WI38 (cell line): Measurements from ENCODE around the gene HSCB.
"Not testable (repeated sequence)": the region's sequence is repeated elsewhere in the genome, so short reads cannot be mapped to it uniquely, and the experiment has no call there.

Experiments used
- H3K4me3 ChIP-seq: 2 replicates; pipeline ENCODE4 v1.5.1; 2011; ENCODE audit warnings: low read depth, mild to moderate bottlenecking, control low read depth, low read length
- TF ChIP-seq, protein P1 (sequence below): IDR thresholded peaks from 2 replicates; pipeline ENCODE4 v1.5.1; 2012; ENCODE audit warnings: low read depth, mild to moderate bottlenecking, control low read depth, low read length

Gene HSCB

GRCh38 chr22:28741785-28742561, at the start of gene HSCB, which contains the start of gene CHEK2:
HSCB (plus strand) TSS chr22:28742039; CDS start chr22:28742096, 57 bp downstream.
CHEK2 (minus strand) TSS chr22:28741820; CDS start chr22:28734721, 7,099 bp downstream.
- TF ChIP-seq, protein P1, sequence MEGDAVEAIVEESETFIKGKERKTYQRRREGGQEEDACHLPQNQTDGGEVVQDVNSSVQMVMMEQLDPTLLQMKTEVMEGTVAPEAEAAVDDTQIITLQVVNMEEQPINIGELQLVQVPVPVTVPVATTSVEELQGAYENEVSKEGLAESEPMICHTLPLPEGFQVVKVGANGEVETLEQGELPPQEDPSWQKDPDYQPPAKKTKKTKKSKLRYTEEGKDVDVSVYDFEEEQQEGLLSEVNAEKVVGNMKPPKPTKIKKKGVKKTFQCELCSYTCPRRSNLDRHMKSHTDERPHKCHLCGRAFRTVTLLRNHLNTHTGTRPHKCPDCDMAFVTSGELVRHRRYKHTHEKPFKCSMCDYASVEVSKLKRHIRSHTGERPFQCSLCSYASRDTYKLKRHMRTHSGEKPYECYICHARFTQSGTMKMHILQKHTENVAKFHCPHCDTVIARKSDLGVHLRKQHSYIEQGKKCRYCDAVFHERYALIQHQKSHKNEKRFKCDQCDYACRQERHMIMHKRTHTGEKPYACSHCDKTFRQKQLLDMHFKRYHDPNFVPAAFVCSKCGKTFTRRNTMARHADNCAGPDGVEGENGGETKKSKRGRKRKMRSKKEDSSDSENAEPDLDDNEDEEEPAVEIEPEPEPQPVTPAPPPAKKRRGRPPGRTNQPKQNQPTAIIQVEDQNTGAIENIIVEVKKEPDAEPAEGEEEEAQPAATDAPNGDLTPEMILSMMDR, result no peak
- peak within 1 kb of the TSS; percentile 91 for H3K4me3 ChIP-seq

- not testable (repeated sequence) for H3K4me3 ChIP-seq
These were observed 48.6 kb upstream of the HSCB start for GRCh38 chr22:28693041-28693760.

DNA sequence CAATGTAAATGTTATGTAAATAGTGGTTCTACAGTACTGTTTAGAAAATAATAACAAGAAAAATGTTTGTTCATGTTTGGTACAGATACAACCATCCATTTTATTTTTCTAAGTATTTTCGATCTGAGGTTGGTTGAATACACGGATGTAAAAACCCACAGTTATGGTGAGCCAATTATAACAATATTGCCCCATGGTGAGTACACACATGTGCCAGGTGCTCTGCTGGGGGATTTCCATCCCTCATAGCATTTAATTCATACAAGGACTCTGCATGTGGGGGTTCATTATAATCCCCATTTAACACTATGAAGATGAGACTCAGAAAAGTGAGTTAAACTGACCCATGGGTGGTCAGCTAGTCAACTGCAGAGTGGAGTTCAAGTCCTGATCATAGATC, 38.9 kb upstream of the HSCB start:
- TF ChIP-seq, protein P1, result no peak
- no peak overlapping the region for H3K4me3 ChIP-seq

DNA sequence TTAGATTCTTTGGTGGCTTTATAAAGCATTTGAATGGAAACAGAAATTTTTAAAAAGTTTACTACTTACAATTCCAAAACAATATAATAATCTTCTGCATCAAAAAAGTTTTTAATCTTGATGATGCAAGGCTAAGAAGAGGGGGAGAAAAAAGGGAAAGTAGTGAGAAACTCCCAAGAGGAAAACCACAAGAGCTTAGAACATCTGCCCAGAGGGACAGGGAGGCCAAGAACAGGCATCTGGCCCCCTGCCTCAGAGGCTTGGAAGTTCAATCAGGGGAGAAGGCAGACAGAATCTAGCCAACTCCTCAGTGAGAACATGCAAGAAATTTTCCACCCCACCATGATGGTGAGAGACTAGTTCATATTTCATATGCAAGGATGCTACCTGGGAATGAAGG, 38.4 kb upstream of the HSCB start:
- no peak overlapping the region for H3K4me3 ChIP-seq
- TF ChIP-seq, protein P1, result no peak

DNA sequence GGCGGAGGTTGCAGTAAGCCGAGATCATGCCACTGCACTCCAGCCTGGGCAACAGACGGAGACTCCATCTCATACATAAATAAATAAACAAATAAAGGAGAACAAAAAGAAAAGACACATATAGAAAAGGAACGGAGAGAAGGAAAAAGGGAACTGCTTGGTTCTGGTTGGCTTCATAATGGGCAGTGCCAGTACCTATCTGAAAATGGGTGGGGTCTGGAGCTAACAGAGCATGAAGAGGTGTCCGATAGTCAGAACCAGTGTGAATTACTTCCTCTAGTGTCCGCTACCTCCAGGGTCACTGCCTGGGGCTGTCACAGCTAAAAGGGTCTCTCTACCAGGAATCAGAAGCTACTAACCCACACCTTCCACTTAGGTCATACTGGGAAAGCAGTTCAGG, 35.0 kb upstream of the HSCB start:
- no peak overlapping the region for H3K4me3 ChIP-seq
- TF ChIP-seq, protein P1, result no peak

DNA sequence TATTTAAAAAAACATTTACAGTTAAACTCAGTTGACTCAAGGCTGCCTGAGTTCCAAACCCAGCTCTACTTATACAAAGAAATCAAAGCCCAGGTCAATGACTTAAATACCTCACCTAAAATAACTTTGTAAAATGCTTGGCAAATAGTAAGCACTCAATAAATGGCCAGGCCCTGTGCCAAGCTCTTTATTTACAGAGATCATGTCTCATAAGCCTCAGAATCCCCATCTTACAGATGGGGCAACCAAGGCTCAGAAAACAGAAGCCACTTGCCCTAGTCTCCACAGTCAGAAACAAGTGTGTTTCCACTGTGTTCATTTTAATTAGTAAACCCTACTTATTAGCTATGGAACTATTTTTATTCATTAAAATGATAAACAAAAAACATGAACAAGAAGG, 31.7 kb upstream of the HSCB start:
- TF ChIP-seq, protein P1, result no peak

GRCh38 chr22:28710576-28711191, 31.2 kb upstream of the HSCB start:
- peak overlapping the region; percentile 27 for H3K4me3 ChIP-seq
- TF ChIP-seq, protein P1, result no peak

More for the DNA sequence above, 31.7 kb upstream of the HSCB start:
- no peak overlapping the region for H3K4me3 ChIP-seq
